ENCODE results near the gene FRMPD1.
"Not testable (repeated sequence)": the region's sequence is repeated elsewhere in the genome, so short reads cannot be mapped to it uniquely, and the experiment has no call there.

FRMPD1 gene, protein sequence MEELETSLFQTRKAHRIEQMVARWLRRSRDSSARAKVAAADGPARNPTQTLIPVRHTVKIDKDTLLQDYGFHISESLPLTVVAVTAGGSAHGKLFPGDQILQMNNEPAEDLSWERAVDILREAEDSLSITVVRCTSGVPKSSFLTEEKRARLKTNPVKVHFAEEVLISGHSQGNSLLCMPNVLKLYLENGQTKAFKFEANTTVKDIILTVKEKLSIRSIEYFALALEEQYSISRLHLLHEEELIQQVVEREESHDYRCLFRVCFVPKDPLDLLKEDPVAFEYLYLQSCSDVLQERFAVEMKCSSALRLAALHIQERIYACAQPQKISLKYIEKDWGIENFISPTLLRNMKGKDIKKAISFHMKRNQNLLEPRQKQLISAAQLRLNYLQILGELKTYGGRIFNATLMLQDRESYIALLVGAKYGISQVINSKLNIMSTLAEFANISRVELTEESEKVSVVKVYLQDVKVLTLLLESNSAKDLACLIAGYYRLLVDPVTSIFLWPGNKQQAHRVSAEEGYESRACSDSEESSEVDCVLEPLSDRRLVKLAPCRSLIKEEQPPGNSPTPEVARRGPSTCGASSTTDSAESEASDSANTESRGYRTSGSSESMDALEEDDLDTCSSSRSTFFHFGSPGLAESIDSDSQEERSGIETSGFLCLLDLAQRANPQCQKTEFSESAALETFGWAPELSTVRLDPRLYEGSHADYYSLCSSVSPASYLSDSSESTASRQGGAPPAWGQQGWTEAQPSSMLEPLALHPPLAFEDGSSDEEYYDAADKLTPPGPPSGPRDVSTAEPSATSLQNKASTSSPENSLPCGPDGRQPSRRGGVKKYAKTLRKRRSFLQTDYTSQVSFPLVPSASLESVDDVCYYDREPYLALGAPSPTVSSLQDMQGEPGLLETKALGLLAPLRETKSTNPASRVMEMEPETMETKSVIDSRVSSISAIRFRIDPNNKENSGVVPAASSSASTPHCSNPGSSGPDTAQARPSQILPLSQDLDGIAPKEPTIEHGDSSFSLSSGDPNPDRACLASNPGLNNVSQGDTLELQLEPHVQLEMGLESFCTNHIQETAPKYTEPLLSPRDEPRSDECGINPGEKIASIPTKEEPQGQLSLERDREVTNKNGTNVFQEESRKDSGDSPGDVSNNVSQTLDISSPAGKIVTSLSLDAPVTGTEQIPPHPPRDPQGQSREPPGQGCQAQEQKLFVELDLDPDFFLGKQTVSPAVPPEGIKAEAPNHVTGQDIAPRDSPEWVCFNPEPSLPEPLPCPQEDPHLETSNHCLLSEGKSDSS (N-terminal part only)

DNA sequence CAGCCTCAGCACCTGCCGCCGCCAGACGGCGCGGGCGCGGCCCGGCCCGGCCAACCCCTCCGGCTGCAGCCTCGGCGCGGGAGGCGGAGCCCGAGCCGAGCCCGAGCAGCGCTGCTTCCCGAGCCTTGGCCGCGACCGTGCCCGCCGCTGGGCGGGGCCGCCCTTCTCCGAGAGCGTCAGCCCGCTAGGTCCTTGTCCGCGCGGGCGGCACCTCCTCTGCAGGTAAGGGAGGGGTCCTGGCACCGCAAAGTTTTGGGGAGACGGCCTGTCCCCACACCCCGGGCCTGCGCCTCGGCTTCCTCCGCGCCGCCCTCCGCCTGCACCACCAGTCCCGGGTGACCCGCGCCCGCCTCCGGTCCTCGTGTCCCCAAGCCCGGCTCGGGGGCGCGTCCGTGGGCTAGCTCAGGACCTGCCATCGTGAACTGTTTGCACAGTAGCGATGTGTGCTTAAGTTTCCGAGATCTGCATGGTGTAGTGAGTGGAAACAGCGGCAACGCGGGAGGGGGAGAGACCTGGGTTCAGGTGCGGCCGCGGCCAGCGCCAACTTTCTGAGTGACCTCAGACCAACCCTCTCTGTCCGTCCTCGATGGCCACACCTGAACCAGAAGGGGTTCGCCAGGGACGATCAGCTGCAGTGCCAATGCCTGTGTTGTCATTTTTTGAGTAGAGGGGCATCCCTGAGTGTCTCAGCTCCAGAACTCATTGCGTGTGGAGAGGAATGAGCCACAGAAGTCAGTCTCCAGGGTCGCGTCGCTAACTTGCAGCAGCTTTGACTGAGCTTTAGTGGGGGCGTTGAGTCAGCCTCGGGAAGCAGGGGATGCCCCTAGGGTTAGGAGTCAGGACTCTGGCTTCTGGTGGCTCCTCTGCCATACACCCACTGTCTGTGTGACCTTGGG lies at the start of gene FRMPD1:
Gene FRMPD1, plus strand, starts transcription at position 82 of the 896 bp plus-strand sequence. CDS start 41,688 bp downstream, outside the sequence.
- Histone ChIP-seq H3K9ac (ENCODE audit: low read depth in 1 of 2, low read length in 2 of 2) (peak within 1 kb of the TSS in 1 of 2 donors; percentile 49), H3K4me3 (ENCODE audit: low read depth in 1 of 2, low read length in 2 of 2) (peak within 1 kb of the TSS; percentile 58 to 72), H3K9me3 (ENCODE audit: control insufficient read depth in 1 of 2, low read length in 2 of 2) (no peaks in the 10 kb centered on the region), H3K4me1 (ENCODE audit: control insufficient read depth in 1 of 2, insufficient read depth in 2 of 2, low read length in 2 of 2) (peaks cover 5 to 10% of the 10 kb centered on the region in 2 donors), H3K27me3 (ENCODE audit: control insufficient read depth in 1 of 2, insufficient read depth in 2 of 2, low read length in 2 of 2) (peaks cover 26 to 45% of the 10 kb centered on the region in 2 donors), H3K36me3 (ENCODE audit: control insufficient read depth in 1 of 2, insufficient read depth in 2 of 2, low read length in 2 of 2) (no peaks in the 10 kb centered on the region), H3K27ac (ENCODE audit: low read depth, low read length) (no peak within 1 kb of the TSS)

DNA sequence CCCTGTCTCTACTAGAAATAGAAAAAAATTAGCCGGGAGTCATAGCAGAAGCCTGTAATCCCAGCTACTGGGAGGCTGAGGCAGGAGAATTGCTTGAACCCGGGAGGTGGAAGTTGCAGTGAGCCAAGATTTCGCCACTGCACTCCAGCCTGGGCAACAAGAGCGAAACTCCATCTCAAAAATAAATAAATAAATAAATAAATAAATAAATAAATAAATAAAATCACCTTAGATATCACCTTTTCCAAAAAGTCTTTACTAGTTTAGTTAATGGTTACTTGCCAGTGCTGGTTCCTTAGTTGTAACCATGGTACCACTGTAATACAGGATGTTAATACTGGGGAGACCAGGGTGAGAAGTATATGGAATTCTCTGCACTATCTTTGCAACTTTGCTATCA lies 48.7 kb upstream of the FRMPD1 start:
- H3K27me3 ChIP-seq (ENCODE audit: control insufficient read depth in 1 of 2, insufficient read depth in 2 of 2, low read length in 2 of 2); H3K4me3 ChIP-seq (ENCODE audit: low read depth in 1 of 2, low read length in 2 of 2); H3K9ac ChIP-seq (ENCODE audit: low read depth in 1 of 2, low read length in 2 of 2); H3K9me3 ChIP-seq (ENCODE audit: control insufficient read depth in 1 of 2, low read length in 2 of 2); H3K36me3 ChIP-seq (ENCODE audit: control insufficient read depth in 1 of 2, insufficient read depth in 2 of 2, low read length in 2 of 2); H3K27ac ChIP-seq (ENCODE audit: low read depth, low read length): not testable (repeated sequence)
- H3K4me1 ChIP-seq (ENCODE audit: control insufficient read depth in 1 of 2, insufficient read depth in 2 of 2, low read length in 2 of 2), result peaks cover 7 to 11% of the 10 kb centered on the region in 2 donors

DNA sequence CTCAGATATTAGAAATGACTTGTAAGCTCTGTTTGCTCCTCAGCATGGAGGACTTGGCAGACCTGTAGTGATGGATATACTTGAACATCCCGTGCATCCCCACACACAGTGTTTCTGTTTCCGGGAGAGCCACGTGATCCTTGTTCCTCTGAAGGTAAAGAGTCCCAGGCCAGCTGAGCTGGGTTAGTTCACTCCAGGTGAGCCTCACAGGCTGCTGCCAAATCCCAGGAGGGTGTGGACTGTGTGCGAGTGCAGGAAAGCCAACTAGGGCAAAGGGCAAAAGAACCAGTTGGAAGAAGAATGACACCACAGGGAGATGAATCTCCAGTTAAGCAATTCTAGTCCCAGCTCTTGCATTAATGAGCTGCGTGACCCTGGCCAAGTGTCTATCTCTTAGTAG lies 47.9 kb upstream of the FRMPD1 start:
- Histone ChIP-seq H3K4me1 (ENCODE audit: control insufficient read depth in 1 of 2, insufficient read depth in 2 of 2, low read length in 2 of 2) (peaks cover 6 to 7% of the 10 kb centered on the region in 2 donors), H3K9ac (ENCODE audit: low read depth in 1 of 2, low read length in 2 of 2) (peak overlapping the region in 1 of 2 donors; percentile 2), H3K27me3 (ENCODE audit: control insufficient read depth in 1 of 2, insufficient read depth in 2 of 2, low read length in 2 of 2) (peaks cover 0 to 5% of the 10 kb centered on the region in 2 donors), H3K27ac (ENCODE audit: low read depth, low read length) (no peak overlapping the region), H3K9me3 (ENCODE audit: control insufficient read depth in 1 of 2, low read length in 2 of 2) (no peaks in the 10 kb centered on the region), H3K36me3 (ENCODE audit: control insufficient read depth in 1 of 2, insufficient read depth in 2 of 2, low read length in 2 of 2) (no peaks in the 10 kb centered on the region), H3K4me3 (ENCODE audit: low read depth in 1 of 2, low read length in 2 of 2) (no peak overlapping the region)

DNA sequence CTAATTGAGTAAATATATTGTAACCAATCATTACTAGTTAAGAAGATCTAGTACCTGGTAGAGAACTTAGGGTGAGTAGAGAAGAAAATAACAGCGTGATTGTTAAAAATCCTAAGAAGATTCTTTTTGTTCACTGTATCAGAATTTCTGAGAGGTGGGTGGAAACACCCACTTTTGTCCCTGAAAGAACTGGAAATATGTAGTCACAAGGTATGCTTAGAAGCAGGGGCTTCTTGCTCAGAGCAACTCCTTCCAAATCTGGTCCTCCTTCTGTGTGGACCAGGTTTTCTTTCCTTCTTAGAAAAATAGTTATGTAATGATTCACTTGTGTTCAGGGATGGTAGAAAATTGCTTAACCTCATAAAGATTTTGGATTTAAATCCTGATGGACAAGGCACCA lies 46.5 kb upstream of the FRMPD1 start:
- Histone ChIP-seq H3K36me3 (ENCODE audit: control insufficient read depth in 1 of 2, insufficient read depth in 2 of 2, low read length in 2 of 2) (no peaks in the 10 kb centered on the region), H3K9ac (ENCODE audit: low read depth in 1 of 2, low read length in 2 of 2) (no peak overlapping the region), H3K9me3 (ENCODE audit: control insufficient read depth in 1 of 2, low read length in 2 of 2) (no peaks in the 10 kb centered on the region), H3K4me3 (ENCODE audit: low read depth in 1 of 2, low read length in 2 of 2) (no peak overlapping the region), H3K27me3 (ENCODE audit: control insufficient read depth in 1 of 2, insufficient read depth in 2 of 2, low read length in 2 of 2) (peaks cover 0 to 5% of the 10 kb centered on the region in 2 donors), H3K4me1 (ENCODE audit: control insufficient read depth in 1 of 2, insufficient read depth in 2 of 2, low read length in 2 of 2) (peaks cover 6 to 7% of the 10 kb centered on the region in 2 donors), H3K27ac (ENCODE audit: low read depth, low read length) (no peak overlapping the region)

DNA sequence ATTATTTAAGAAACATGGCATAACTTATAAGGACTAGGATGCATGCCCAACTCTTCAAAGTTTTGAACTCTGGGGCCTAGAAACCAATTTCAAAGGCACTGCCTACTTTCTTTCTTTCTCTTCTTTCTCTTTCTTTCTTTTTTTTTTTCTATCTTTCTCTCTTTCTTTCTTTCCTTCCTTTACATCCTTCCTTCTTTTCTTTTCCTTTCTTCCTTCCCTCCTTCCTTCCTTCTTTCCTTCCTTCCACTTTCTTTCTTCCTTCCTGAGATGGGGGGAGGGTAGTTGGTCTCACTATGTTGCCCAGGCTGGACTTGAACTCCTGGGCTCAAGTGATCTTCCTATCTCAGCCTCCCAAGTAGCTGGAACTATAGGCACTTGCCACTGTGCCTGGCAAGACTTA lies 42.5 kb upstream of the FRMPD1 start:
- Histone ChIP-seq H3K4me3 (ENCODE audit: low read depth in 1 of 2, low read length in 2 of 2) (no peak overlapping the region), H3K36me3 (ENCODE audit: control insufficient read depth in 1 of 2, insufficient read depth in 2 of 2, low read length in 2 of 2) (no peaks in the 10 kb centered on the region), H3K9me3 (ENCODE audit: control insufficient read depth in 1 of 2, low read length in 2 of 2) (no peaks in the 10 kb centered on the region), H3K27me3 (ENCODE audit: control insufficient read depth in 1 of 2, insufficient read depth in 2 of 2, low read length in 2 of 2) (peaks cover 0 to 5% of the 10 kb centered on the region in 2 donors), H3K9ac (ENCODE audit: low read depth in 1 of 2, low read length in 2 of 2) (no peak overlapping the region), H3K27ac (ENCODE audit: low read depth, low read length) (no peak overlapping the region), H3K4me1 (ENCODE audit: control insufficient read depth in 1 of 2, insufficient read depth in 2 of 2, low read length in 2 of 2) (peaks cover 0 to under 1% of the 10 kb centered on the region in 2 donors)

DNA sequence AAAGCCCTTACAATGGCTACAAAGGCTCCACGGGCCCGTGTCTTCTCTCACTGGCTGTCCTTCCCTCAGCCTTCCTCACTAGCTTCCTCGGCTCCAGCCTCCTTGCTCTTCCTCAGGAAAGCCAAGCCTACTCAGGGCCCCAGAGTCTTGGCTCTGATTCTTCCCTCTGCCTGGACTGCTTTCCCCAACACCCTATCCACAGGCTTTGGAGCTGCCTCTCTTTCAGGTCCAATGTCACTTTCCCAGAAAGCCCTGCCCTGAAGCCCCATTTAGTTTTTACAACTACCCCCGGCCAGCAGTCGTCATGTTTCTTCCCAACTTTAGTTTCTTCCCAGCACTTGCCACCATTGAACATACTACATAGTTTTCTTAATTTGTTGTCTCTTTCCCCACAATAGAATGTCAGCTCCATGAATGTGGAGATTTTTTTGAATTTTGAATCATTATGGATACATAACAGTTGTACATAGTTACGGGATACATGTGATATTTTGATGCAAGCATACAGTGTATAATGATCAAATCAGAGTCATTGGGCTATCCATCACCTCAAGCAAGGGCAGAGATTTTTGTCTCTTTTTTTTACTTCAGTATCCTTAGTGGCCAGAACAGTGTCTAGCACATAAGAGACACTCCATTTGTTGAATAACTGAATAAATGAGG lies 40.9 kb upstream of the FRMPD1 start:
- Histone ChIP-seq H3K4me1 (ENCODE audit: control insufficient read depth in 1 of 2, insufficient read depth in 2 of 2, low read length in 2 of 2) (peaks cover 4 to 6% of the 10 kb centered on the region in 2 donors), H3K36me3 (ENCODE audit: control insufficient read depth in 1 of 2, insufficient read depth in 2 of 2, low read length in 2 of 2) (no peaks in the 10 kb centered on the region), H3K9me3 (ENCODE audit: control insufficient read depth in 1 of 2, low read length in 2 of 2) (no peaks in the 10 kb centered on the region), H3K4me3 (ENCODE audit: low read depth in 1 of 2, low read length in 2 of 2) (no peak overlapping the region), H3K9ac (ENCODE audit: low read depth in 1 of 2, low read length in 2 of 2) (no peak overlapping the region), H3K27ac (ENCODE audit: low read depth, low read length) (no peak overlapping the region), H3K27me3 (ENCODE audit: control insufficient read depth in 1 of 2, insufficient read depth in 2 of 2, low read length in 2 of 2) (peaks cover 0 to 5% of the 10 kb centered on the region in 2 donors)

DNA sequence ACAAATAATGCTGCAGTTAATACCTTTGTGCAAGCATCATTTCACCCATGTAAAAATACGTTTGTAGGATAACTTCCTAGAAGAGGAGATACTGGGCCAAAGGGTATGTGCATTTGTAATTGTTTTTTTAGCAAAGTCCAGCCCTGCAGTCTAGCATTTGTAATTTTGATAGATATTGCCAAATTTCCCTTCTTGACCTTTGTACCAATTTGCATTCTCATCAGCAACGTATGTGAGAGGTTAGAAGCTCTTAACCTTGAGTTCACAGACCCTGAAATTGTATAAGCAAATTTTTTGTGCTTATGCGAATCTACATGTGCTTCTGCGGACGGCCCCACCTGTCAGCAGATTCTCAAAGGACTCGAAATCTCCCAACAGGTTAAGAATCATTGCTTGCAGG lies 39.7 kb upstream of the FRMPD1 start:
- Histone ChIP-seq H3K9ac (ENCODE audit: low read depth in 1 of 2, low read length in 2 of 2) (no peak overlapping the region), H3K4me3 (ENCODE audit: low read depth in 1 of 2, low read length in 2 of 2) (no peak overlapping the region), H3K4me1 (ENCODE audit: control insufficient read depth in 1 of 2, insufficient read depth in 2 of 2, low read length in 2 of 2) (peaks cover 4 to 6% of the 10 kb centered on the region in 2 donors), H3K9me3 (ENCODE audit: control insufficient read depth in 1 of 2, low read length in 2 of 2) (no peaks in the 10 kb centered on the region), H3K27ac (ENCODE audit: low read depth, low read length) (no peak overlapping the region), H3K36me3 (ENCODE audit: control insufficient read depth in 1 of 2, insufficient read depth in 2 of 2, low read length in 2 of 2) (no peaks in the 10 kb centered on the region), H3K27me3 (ENCODE audit: control insufficient read depth in 1 of 2, insufficient read depth in 2 of 2, low read length in 2 of 2) (peaks cover 0 to 2% of the 10 kb centered on the region in 2 donors)

DNA sequence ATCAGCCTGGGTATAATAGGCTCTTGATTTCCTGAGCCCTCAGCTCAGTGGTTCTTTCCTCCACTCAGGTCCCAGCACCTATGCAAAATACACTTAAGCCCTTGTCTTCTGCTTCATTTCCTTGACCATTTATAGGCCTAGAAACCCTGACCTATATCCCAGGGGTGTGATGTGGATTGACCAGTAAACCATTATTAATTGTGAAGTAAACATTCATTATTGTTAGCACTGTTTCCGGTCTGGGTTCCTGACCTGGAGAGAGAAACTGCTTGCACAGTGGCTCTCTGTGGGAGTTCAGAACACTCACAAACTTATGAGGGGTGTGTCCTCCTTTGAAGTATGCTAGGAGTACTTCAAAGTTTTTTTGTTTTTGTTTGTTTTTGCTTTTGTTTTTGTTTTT lies 38.8 kb upstream of the FRMPD1 start:
- H3K4me3 ChIP-seq (ENCODE audit: low read depth in 1 of 2, low read length in 2 of 2), result no peak overlapping the region
- no peaks in the 10 kb centered on the region for H3K36me3 ChIP-seq (ENCODE audit: control insufficient read depth in 1 of 2, insufficient read depth in 2 of 2, low read length in 2 of 2)
- H3K4me1 ChIP-seq (ENCODE audit: control insufficient read depth in 1 of 2, insufficient read depth in 2 of 2, low read length in 2 of 2), result peaks cover 4 to 6% of the 10 kb centered on the region in 2 donors
- H3K9ac ChIP-seq (ENCODE audit: low read depth in 1 of 2, low read length in 2 of 2), result no peak overlapping the region
- H3K9me3 ChIP-seq (ENCODE audit: control insufficient read depth in 1 of 2, low read length in 2 of 2), result no peaks in the 10 kb centered on the region
- H3K27ac ChIP-seq (ENCODE audit: low read depth, low read length), result no peak overlapping the region
- no peaks in the 10 kb centered on the region for H3K27me3 ChIP-seq (ENCODE audit: control insufficient read depth in 1 of 2, insufficient read depth in 2 of 2, low read length in 2 of 2)

DNA sequence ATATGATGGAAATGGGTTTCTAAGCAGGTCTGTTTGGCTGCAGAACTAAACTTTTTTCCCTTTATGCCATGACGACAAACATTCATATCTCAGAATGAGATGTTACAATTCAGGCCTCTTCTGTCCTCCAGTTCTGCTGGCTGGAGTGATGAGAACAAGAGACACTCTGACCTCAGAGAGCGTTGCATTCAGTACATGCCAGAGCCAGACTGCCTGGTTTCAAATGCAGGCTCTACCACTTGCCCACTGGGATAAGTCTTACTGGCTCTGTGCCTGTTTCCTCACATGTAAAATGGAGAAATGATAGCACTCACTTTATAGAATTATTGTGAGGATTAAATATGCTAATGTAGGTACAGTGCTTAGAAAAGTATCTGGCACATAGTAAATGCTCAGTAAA lies 33.6 kb upstream of the FRMPD1 start:
- Histone ChIP-seq H3K4me1 (ENCODE audit: control insufficient read depth in 1 of 2, insufficient read depth in 2 of 2, low read length in 2 of 2) (peaks cover 4 to 6% of the 10 kb centered on the region in 2 donors), H3K9me3 (ENCODE audit: control insufficient read depth in 1 of 2, low read length in 2 of 2) (no peaks in the 10 kb centered on the region), H3K4me3 (ENCODE audit: low read depth in 1 of 2, low read length in 2 of 2) (no peak overlapping the region), H3K36me3 (ENCODE audit: control insufficient read depth in 1 of 2, insufficient read depth in 2 of 2, low read length in 2 of 2) (no peaks in the 10 kb centered on the region), H3K27me3 (ENCODE audit: control insufficient read depth in 1 of 2, insufficient read depth in 2 of 2, low read length in 2 of 2) (no peaks in the 10 kb centered on the region), H3K27ac (ENCODE audit: low read depth, low read length) (no peak overlapping the region), H3K9ac (ENCODE audit: low read depth in 1 of 2, low read length in 2 of 2) (no peak overlapping the region)

All from duodenal mucosa (tissue), 2 donors.